Muscle layer of duodenum (tissue), 2 donors: ENCODE data around the gene CACNA1S.

Experiments
- H3K27ac ChIP-seq: one replicate; pipeline ENCODE4 v1.7.0; 2013; ENCODE audit warnings: mild to moderate bottlenecking, low read length
- H3K27me3 ChIP-seq: one replicate; pipeline ENCODE4 v1.7.0; 2013; ENCODE audit warnings: low read depth, mild to moderate bottlenecking, control low read depth, low read length
- H3K36me3 ChIP-seq, 2 donors: one replicate each; pipeline ENCODE4 v1.7.0; 2013; ENCODE audit warnings: low read length in 2 of 2, control low read depth in 1 of 2, mild to moderate bottlenecking in 1 of 2; ENCODE audit not compliant: insufficient read depth in 2 of 2, control insufficient read depth in 1 of 2
- H3K4me1 ChIP-seq, 2 donors: one replicate each; pipeline ENCODE4 v1.7.0; 2013; ENCODE audit warnings: low read length in 2 of 2, mild to moderate bottlenecking in 2 of 2, control low read depth in 1 of 2, moderate library complexity in 1 of 2; ENCODE audit not compliant: insufficient read depth in 2 of 2, control insufficient read depth in 1 of 2
- H3K4me3 ChIP-seq, 2 donors: one replicate each; pipeline ENCODE4 v1.7.0; 2013; ENCODE audit warnings: low read length in 2 of 2, low read depth in 1 of 2, mild to moderate bottlenecking in 1 of 2
- H3K9me3 ChIP-seq, 2 donors: one replicate each; pipeline ENCODE4 v1.7.0; 2013; ENCODE audit warnings: low read length in 2 of 2, control low read depth in 1 of 2, mild to moderate bottlenecking in 1 of 2; ENCODE audit not compliant: control insufficient read depth in 1 of 2
- donor health status: healthy.

CACNA1S gene

GRCh38 chr1:201072922-201073321 lies 39.3 kb downstream of the CACNA1S start:
- H3K36me3 ChIP-seq: no peaks in the 10 kb centered on the region
- H3K4me1 ChIP-seq: no peaks in the 10 kb centered on the region
- H3K27ac ChIP-seq: no peak overlapping the region
- no peak overlapping the region for H3K4me3 ChIP-seq
- no peaks in the 10 kb centered on the region for H3K27me3 ChIP-seq
- H3K9me3 ChIP-seq: no peaks in the 10 kb centered on the region

- H3K27ac ChIP-seq: no peak overlapping the region
These were observed 40.1 kb downstream of the CACNA1S start for GRCh38 chr1:201072149-201072548.

GRCh38 chr1:201069636-201070035 lies 42.6 kb downstream of the CACNA1S start:
- Histone ChIP-seq H3K27ac (no peak overlapping the region), H3K4me3 (no peak overlapping the region), H3K36me3 (no peaks in the 10 kb centered on the region), H3K4me1 (no peaks in the 10 kb centered on the region), H3K9me3 (no peaks in the 10 kb centered on the region), H3K27me3 (no peaks in the 10 kb centered on the region)

More at GRCh38 chr1:201072149-201072548, 40.1 kb downstream of the CACNA1S start:
- no peaks in the 10 kb centered on the region for H3K36me3 ChIP-seq
- no peak overlapping the region for H3K4me3 ChIP-seq
- H3K4me1 ChIP-seq: no peaks in the 10 kb centered on the region
- no peaks in the 10 kb centered on the region for H3K27me3 ChIP-seq
- H3K9me3 ChIP-seq: no peaks in the 10 kb centered on the region

- Histone ChIP-seq H3K4me1 (no peaks in the 10 kb centered on the region), H3K36me3 (no peaks in the 10 kb centered on the region), H3K27ac (no peak overlapping the region), H3K4me3 (no peak overlapping the region), H3K9me3 (no peaks in the 10 kb centered on the region), H3K27me3 (no peaks in the 10 kb centered on the region)
These were observed 43.2 kb downstream of the CACNA1S start for GRCh38 chr1:201068976-201069375.

- no peaks in the 10 kb centered on the region for H3K9me3 ChIP-seq
- no peaks in the 10 kb centered on the region for H3K4me1 ChIP-seq
- no peak overlapping the region for H3K4me3 ChIP-seq
- H3K27me3 ChIP-seq: no peaks in the 10 kb centered on the region
- H3K27ac ChIP-seq: no peak overlapping the region
- H3K36me3 ChIP-seq: no peaks in the 10 kb centered on the region
These were observed 45.2 kb downstream of the CACNA1S start for GRCh38 chr1:201066986-201067385.

GRCh38 chr1:201065686-201066085 lies 46.5 kb downstream of the CACNA1S start:
- H3K27me3 ChIP-seq: no peaks in the 10 kb centered on the region
- H3K27ac ChIP-seq: no peak overlapping the region
- no peaks in the 10 kb centered on the region for H3K9me3 ChIP-seq
- peaks cover 0 to 9% of the 10 kb centered on the region in 2 donors for H3K4me1 ChIP-seq
- no peak overlapping the region for H3K4me3 ChIP-seq
- no peaks in the 10 kb centered on the region for H3K36me3 ChIP-seq

- no peaks in the 10 kb centered on the region for H3K27me3 ChIP-seq
- no peak overlapping the region for H3K27ac ChIP-seq
- no peaks in the 10 kb centered on the region for H3K36me3 ChIP-seq
- peaks cover 0 to 18% of the 10 kb centered on the region in 2 donors for H3K4me1 ChIP-seq
- no peaks in the 10 kb centered on the region for H3K9me3 ChIP-seq
- H3K4me3 ChIP-seq: no peak overlapping the region
These were observed 47.4 kb downstream of the CACNA1S start for GRCh38 chr1:201064806-201065205.

- Histone ChIP-seq H3K27me3 (no peaks in the 10 kb centered on the region), H3K9me3 (no peaks in the 10 kb centered on the region), H3K4me1 (peaks cover 0 to 19% of the 10 kb centered on the region in 2 donors), H3K36me3 (no peaks in the 10 kb centered on the region), H3K4me3 (no peak overlapping the region), H3K27ac (no peak overlapping the region)
These were observed 49.1 kb downstream of the CACNA1S start for GRCh38 chr1:201063145-201063544.

GRCh38 chr1:201062511-201063091 lies 49.6 kb downstream of the CACNA1S start:
- Histone ChIP-seq H3K36me3 (no peaks in the 10 kb centered on the region), H3K9me3 (no peaks in the 10 kb centered on the region), H3K27ac (no peak overlapping the region), H3K27me3 (no peaks in the 10 kb centered on the region), H3K4me1 (peaks cover 0 to 19% of the 10 kb centered on the region in 2 donors), H3K4me3 (no peak overlapping the region)

GRCh38 chr1:201061886-201062285 lies 50.3 kb downstream of the CACNA1S start:
- peaks cover 0 to 19% of the 10 kb centered on the region in 2 donors for H3K4me1 ChIP-seq
- H3K27ac ChIP-seq: no peak overlapping the region
- no peak overlapping the region for H3K4me3 ChIP-seq
- no peaks in the 10 kb centered on the region for H3K9me3 ChIP-seq
- H3K27me3 ChIP-seq: no peaks in the 10 kb centered on the region
- H3K36me3 ChIP-seq: no peaks in the 10 kb centered on the region

GRCh38 chr1:201061049-201061448 lies 51.2 kb downstream of the CACNA1S start:
- Histone ChIP-seq H3K4me3 (no peak overlapping the region), H3K36me3 (no peaks in the 10 kb centered on the region), H3K9me3 (no peaks in the 10 kb centered on the region), H3K4me1 (peaks cover 0 to 27% of the 10 kb centered on the region in 2 donors), H3K27ac (no peak overlapping the region), H3K27me3 (no peaks in the 10 kb centered on the region)

- Histone ChIP-seq H3K27me3 (no peaks in the 10 kb centered on the region), H3K27ac (no peak overlapping the region), H3K36me3 (no peaks in the 10 kb centered on the region), H3K4me1 (peaks cover 0 to 31% of the 10 kb centered on the region in 2 donors), H3K4me3 (no peak overlapping the region), H3K9me3 (no peaks in the 10 kb centered on the region)
These were observed 51.6 kb downstream of the CACNA1S start for GRCh38 chr1:201060586-201060985.
